HepG2 (cell line): ENCODE results near the gene POLR2J3. TPM values are rescaled to one million over a fixed set of nuclear protein-coding genes. Genes with fewer than 3 reads are reported as not detected.
A peak's percentile ranks its signal among the peaks of the same experiment; 100 is the strongest.
"Not testable (repeated sequence)": the region's sequence is repeated elsewhere in the genome, so short reads cannot be mapped to it uniquely, and the experiment has no call there.

Experiments
- ATAC-seq: fragments of 200-7000 bp; cut with Tn5 transposase; 3 replicates; pipeline ENCODE4 v1.9.1; 2020; ENCODE audit warnings: mild to moderate bottlenecking, moderate library complexity
- BruUV-seq: library from RNA; stranded (reverse); fragments of 400-500 nt; replicated peaks from 2 replicates; lab custom pipeline; 2021; lab: Mats Ljungman, UMichigan
- CTCF ChIA-PET: fragments of 300-600 bp; formaldehyde crosslinking; extraction: SDS; loops from one replicate; lab custom pipeline; 2021; ENCODE audit warnings: low total read pairs, inconsistent platforms, low intra/inter-chr PET ratio; lab: Yijun Ruan, JAX
- POLR2A ChIA-PET: fragments of 350-600 bp; sonication (Branson Sonifier 250); formaldehyde crosslinking; loops from one replicate; lab custom pipeline; 2020; ENCODE audit warnings: antibody characterized with exemption, inconsistent platforms; lab: Yijun Ruan, JAX
- DNase-seq: peaks from one replicate; pipeline ENCODE4 v3.0.0-alpha.2; 2015; ENCODE audit warnings: low spot score
- FAIRE-seq: peaks from 3 replicates; lab custom pipeline; 2011; peaks lifted over from hg19 to GRCh38; lab: Jason Lieb, UNC
- H2AFZ ChIP-seq: one replicate; pipeline ENCODE4 v1.6.1; 2011; ENCODE audit warnings: low read length, inconsistent platforms
- H3K27ac ChIP-seq: fragments of 300-600 bp; 3 replicates; pipeline ENCODE4 v1.8.0; 2011; ENCODE audit warnings: mixed run types, mild to moderate bottlenecking, mixed read lengths, low read length, inconsistent platforms; ENCODE audit not compliant: insufficient read depth; ENCODE audit errors: extremely low read length
- H3K27me3 ChIP-seq, 2 experiments: fragments of 200-600 bp in 1 of 2; 2 replicates in 1 of 2; 3 replicates in 1 of 2; pipeline versions ENCODE4 v1.6.0 to v1.8.0; 2011; ENCODE audit warnings: low read length in 2 of 2, mild to moderate bottlenecking in 2 of 2, moderate library complexity in 2 of 2, inconsistent platforms in 1 of 2; ENCODE audit not compliant: insufficient read depth in 2 of 2, control insufficient read depth in 1 of 2
- H3K36me3 ChIP-seq, 2 experiments: fragments of 200-600 bp in 1 of 2; replicated peaks in 1 of 2; 2 replicates in 1 of 2; 3 replicates in 1 of 2; pipeline versions ENCODE4 v1.5.1 to v1.8.0; 2011; ENCODE audit warnings: low read length in 2 of 2, inconsistent platforms in 1 of 2; ENCODE audit not compliant: insufficient read depth in 2 of 2, control insufficient read depth in 1 of 2
- H3K4me1 ChIP-seq: 2 replicates; pipeline ENCODE4 v1.5.1; 2012; ENCODE audit warnings: low read length, inconsistent platforms; ENCODE audit not compliant: insufficient read depth
- H3K4me2 ChIP-seq: 2 replicates; pipeline ENCODE4 v1.6.0; 2011; ENCODE audit warnings: low read depth, low read length, inconsistent platforms
- H3K4me3 ChIP-seq, 3 experiments: fragments of 200-600 bp in 1 of 3; sonication (generic), shearing (Covaris generic) in 1 of 3; replicated peaks in 1 of 3; 2 replicates each; pipeline ENCODE4 v1.5.1; 2011 to 2016; ENCODE audit warnings: low read length in 3 of 3, inconsistent platforms in 2 of 3, low read depth in 2 of 3, mild to moderate bottlenecking in 2 of 3, control low read depth in 1 of 3, mixed read lengths in 1 of 3; ENCODE audit not compliant: insufficient read depth in 1 of 3
- H3K79me2 ChIP-seq: one replicate; pipeline ENCODE4 v1.6.1; 2011; ENCODE audit warnings: low read length, inconsistent platforms; ENCODE audit not compliant: insufficient read depth
- H3K9ac ChIP-seq: 2 replicates; pipeline ENCODE4 v1.6.0; 2011; ENCODE audit warnings: mild to moderate bottlenecking, low read depth, low read length, inconsistent platforms; ENCODE audit not compliant: insufficient read depth
- H3K9me3 ChIP-seq: 2 replicates; pipeline ENCODE4 v1.5.1; 2012; ENCODE audit warnings: mild to moderate bottlenecking, low read length
- H4K20me1 ChIP-seq: 2 replicates; pipeline ENCODE4 v1.6.0; 2011; ENCODE audit warnings: inconsistent platforms, mild to moderate bottlenecking, low read length, moderate library complexity; ENCODE audit not compliant: insufficient read depth
- GABPB1 ChIP-seq: IDR thresholded peaks from 2 replicates; pipeline ENCODE4 v1.6.1; 2016; ENCODE audit warnings: mild to moderate bottlenecking, missing genetic modification reagents, moderate library complexity, missing compliant biosample characterization
- KDM2A ChIP-seq: sonication (generic); formaldehyde crosslinking; IDR thresholded peaks from 2 replicates; pipeline ENCODE4 v1.4.0; 2020; ENCODE audit warnings: low read depth, missing genetic modification reagents, borderline replicate concordance
- WGBS: methylation state at CpG from one replicate; pipeline ENCODE4 v1.1.6; 2017; ENCODE audit warnings: low lambda C conversion rate; 5-methylcytosine and 5-hydroxymethylcytosine counted together
- in situ Hi-C: cut with HindIII; loops from 2 replicates; pipeline ENCODE4 v1.10.0; 2017; ENCODE audit warnings: low pct_unique_long_range_greater_than_20kb; ENCODE audit not compliant: extremely low pct_ligation_motif_present
- intact Hi-C: fragments of 100-400 bp; cut with micrococcal nuclease; formaldehyde crosslinking; loops from one replicate; pipeline ENCODE4 v1.10.0; 2022; ENCODE audit not compliant: unreplicated experiment
- polyA plus RNA-seq, 8 experiments: library from polyadenylated mRNA; depleted of rRNA in 3 of 8; stranded (reverse) in 7 of 8; unstranded in 1 of 8; fragments of >200 nt; fragmentation: Illumina TruSeq in 4 of 8; extraction: Trizol in 4 of 8; gene quantifications; 2 replicates each; pipeline versions ENCODE4 v1.2.1 to v1.2.3, GENCODE V29; 2011 to 2016; ENCODE audit warnings: low read depth in 4 of 8, missing spikeins in 1 of 8, mixed read lengths in 1 of 8; ENCODE audit not compliant: insufficient read depth in 1 of 8
- total RNA-seq, 5 experiments: library from RNA; depleted of rRNA; stranded (reverse); fragments of >200 nt; fragmentation: Illumina TruSeq; extraction: Trizol; gene quantifications; 2 replicates each; pipeline ENCODE4 v1.2.3, GENCODE V29; 2016; ENCODE audit warnings: low read depth in 1 of 5
- TF ChIP-seq, protein P1 (sequence below): sonication (generic); formaldehyde crosslinking; IDR thresholded peaks from 2 replicates; pipeline ENCODE4 v1.4.0; 2020; ENCODE audit warnings: missing genetic modification reagents

The POLR2J3 gene
- total and polyA plus RNA-seq, 2 of the 13 experiments (the other 11 are each of a cell fraction or from before 2014, with no cell fraction given) = 28.0 to 36.5 TPM

- in situ Hi-C loops, BruUV-seq, H2AFZ ChIP-seq, H3K9me3 ChIP-seq, H3K79me2 ChIP-seq, ATAC-seq, DNase-seq, FAIRE-seq, H3K27ac ChIP-seq, H3K4me3 ChIP-seq, POLR2A ChIA-PET, H3K4me2 ChIP-seq, H3K27me3 ChIP-seq, H3K9ac ChIP-seq, H4K20me1 ChIP-seq, intact Hi-C loops, H3K36me3 ChIP-seq, H3K4me1 ChIP-seq, CTCF ChIA-PET: not testable (repeated sequence)
- WGBS = 65% methylated on average over 3 of the region's 8 CpGs
Measured at GRCh38 chr7:102618122-102618521, 45.7 kb upstream of the POLR2J3 start.

GRCh38 chr7:102616507-102617125 is 44.2 kb upstream of the POLR2J3 start, which contains the start of gene RASA4:
RASA4 (minus strand) TSS chr7:102616756; CDS start chr7:102616689, 67 bp downstream.
- WGBS = no CpG with 5 or more reads among the region's 62 CpGs
- H3K27me3 ChIP-seq, DNase-seq, H3K79me2 ChIP-seq, H3K36me3 ChIP-seq, H4K20me1 ChIP-seq, H3K4me1 ChIP-seq, H3K27ac ChIP-seq, H3K9ac ChIP-seq, in situ Hi-C loops, POLR2A ChIA-PET, FAIRE-seq, BruUV-seq, H3K9me3 ChIP-seq, CTCF ChIA-PET, intact Hi-C loops, H2AFZ ChIP-seq: not testable (repeated sequence)
- TF ChIP-seq KDM2A (CRISPR knock-in tag) (peak; percentile 41; the same call in 1 of the 2 replicates), GABPB1 (CRISPR knock-in tag) (peak; percentile 12; the same call in 1 of the 2 replicates)
- TF ChIP-seq, protein P1, sequence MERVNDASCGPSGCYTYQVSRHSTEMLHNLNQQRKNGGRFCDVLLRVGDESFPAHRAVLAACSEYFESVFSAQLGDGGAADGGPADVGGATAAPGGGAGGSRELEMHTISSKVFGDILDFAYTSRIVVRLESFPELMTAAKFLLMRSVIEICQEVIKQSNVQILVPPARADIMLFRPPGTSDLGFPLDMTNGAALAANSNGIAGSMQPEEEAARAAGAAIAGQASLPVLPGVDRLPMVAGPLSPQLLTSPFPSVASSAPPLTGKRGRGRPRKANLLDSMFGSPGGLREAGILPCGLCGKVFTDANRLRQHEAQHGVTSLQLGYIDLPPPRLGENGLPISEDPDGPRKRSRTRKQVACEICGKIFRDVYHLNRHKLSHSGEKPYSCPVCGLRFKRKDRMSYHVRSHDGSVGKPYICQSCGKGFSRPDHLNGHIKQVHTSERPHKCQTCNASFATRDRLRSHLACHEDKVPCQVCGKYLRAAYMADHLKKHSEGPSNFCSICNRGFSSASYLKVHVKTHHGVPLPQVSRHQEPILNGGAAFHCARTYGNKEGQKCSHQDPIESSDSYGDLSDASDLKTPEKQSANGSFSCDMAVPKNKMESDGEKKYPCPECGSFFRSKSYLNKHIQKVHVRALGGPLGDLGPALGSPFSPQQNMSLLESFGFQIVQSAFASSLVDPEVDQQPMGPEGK (CRISPR knock-in tag) = peak; percentile 40; the same call in 1 of the 2 replicates
- peak within 1 kb of the TSS; percentile 36; the same call in 1 of the 2 replicates for H3K4me2 ChIP-seq
- ATAC-seq = peak; percentile 82
- H3K4me3 ChIP-seq = peak within 1 kb of the TSS in 2 of 3 experiments; percentile 46 to 47; a peak in 3 of 6 replicates

DNA sequence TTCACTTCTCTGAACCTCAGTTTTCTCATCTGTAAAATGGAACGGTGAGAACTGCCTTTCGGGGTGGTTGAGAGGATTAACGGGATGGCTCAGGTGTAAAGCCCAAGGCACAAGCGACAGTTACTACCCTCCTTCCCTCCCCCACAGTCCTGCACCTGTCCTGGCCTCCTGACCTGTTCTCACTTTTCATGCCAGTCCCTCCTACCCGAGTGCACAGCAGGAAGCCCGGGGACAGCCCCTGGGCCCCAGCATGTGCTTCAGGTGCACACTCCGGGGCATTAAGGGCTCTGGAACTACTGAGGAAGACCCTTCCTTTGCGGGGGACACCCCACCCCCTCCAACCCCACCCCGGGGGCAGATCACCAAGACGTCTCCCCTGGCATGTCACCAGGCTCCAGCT is 43.5 kb upstream of the POLR2J3 start:
- peak; percentile 8 for ATAC-seq
- POLR2A ChIA-PET = not testable (repeated sequence)

More for the DNA sequence above, 43.5 kb upstream of the POLR2J3 start:
- BruUV-seq, H4K20me1 ChIP-seq, H3K79me2 ChIP-seq, H3K4me1 ChIP-seq, H3K4me2 ChIP-seq, H3K36me3 ChIP-seq, DNase-seq, H3K9ac ChIP-seq, H3K4me3 ChIP-seq, H3K27ac ChIP-seq, H2AFZ ChIP-seq, CTCF ChIA-PET, in situ Hi-C loops, intact Hi-C loops, H3K9me3 ChIP-seq, H3K27me3 ChIP-seq: not testable (repeated sequence)
- no CpG with 5 or more reads among the region's 10 CpGs for WGBS
- peak; percentile 12 for FAIRE-seq
